GM12872 (cell line): ENCODE data around the gene MED26.

ENCODE experiments used
- CTCF ChIP-seq: IDR thresholded peaks from 3 replicates; pipeline ENCODE4 v1.5.1; 2011; ENCODE audit warnings: low read depth, mild to moderate bottlenecking, low read length, moderate library complexity; ENCODE audit not compliant: insufficient read depth

The MED26 gene

GRCh38 chr19:16624236-16624635 lies 3.8 kb downstream of the MED26 start:
- no peak for TF ChIP-seq CTCF

- no peak for TF ChIP-seq CTCF
Observed at GRCh38 chr19:16623576-16623975, 4.4 kb downstream of the MED26 start.

GRCh38 chr19:16623066-16623465 lies 4.9 kb downstream of the MED26 start:
- TF ChIP-seq CTCF, result no peak

GRCh38 chr19:16621165-16621800 lies 6.7 kb downstream of the MED26 start:
- no peak for TF ChIP-seq CTCF

- TF ChIP-seq CTCF, result no peak
Observed at GRCh38 chr19:16620584-16620983, 7.4 kb downstream of the MED26 start.

- no peak for TF ChIP-seq CTCF
Observed at GRCh38 chr19:16620018-16620417, 8.0 kb downstream of the MED26 start.

- no peak for TF ChIP-seq CTCF
Observed at GRCh38 chr19:16619457-16619856, 8.5 kb downstream of the MED26 start.
